GM23338 (cell line): Measurements from ENCODE around the gene SHISAL1.

ENCODE experiments used
- EZH2 ChIP-seq: fragments of 200-600 bp; sonication (generic); IDR thresholded peaks from one replicate; pipeline ENCODE4 v1.8.0; 2017; ENCODE audit warnings: antibody characterized with exemption, mild to moderate bottlenecking, low read depth; ENCODE audit not compliant: unreplicated experiment
- EZH2phosphoT487 ChIP-seq: fragments of 200-600 bp; sonication (generic); IDR thresholded peaks from one replicate; pipeline ENCODE4 v1.8.1; 2018; ENCODE audit warnings: antibody characterized with exemption; ENCODE audit not compliant: unreplicated experiment
- TF ChIP-seq, protein P1 (sequence below), 2 experiments: fragments of 200-600 bp in 1 of 2; sonication (generic) in 1 of 2; conservative IDR thresholded peaks; 2 replicates each; pipeline versions ENCODE4 v1.5.1 to v1.6.1; 2016 to 2017; ENCODE audit warnings: antibody characterized with exemption in 2 of 2, low read depth in 2 of 2, mild to moderate bottlenecking in 2 of 2, moderate library complexity in 1 of 2

DNA sequence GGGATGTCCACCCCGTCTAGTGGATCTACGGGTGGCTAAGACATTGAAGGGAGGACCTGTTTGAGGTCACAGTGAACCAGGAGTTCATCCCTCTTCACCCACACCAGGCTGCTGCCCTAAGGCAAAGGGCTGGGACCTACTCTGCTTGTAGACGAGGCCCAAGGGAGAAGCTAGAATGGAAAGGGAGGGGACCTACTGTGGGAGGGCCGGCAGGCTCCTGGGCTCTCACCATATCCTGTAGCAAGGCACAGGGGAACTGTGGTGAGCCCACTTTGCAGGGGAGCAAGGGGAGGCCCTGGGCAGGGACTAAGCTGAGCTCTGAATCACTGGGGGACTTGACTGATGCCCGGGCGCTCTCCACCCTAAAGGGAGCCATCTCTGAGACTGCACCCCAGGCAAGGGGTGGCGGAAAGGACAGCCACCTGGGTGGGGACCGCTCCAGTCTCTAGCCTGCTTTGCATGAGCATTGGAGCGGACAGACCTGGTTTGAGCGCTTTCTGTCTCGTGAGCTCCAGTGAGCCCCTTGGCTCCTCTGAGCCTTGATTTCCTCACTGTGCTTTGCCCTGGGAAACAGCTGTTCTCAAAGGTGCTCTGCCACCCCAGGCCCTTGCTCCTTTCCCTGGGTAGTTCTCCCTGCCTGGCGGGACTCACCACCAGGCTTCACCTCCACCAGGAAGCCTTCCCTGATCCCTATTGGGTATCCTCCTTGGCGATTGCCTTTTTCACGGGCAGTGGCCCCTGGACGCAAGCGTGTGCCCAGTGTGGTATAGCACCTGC lies 107.8 kb downstream of the SHISAL1 start:
- TF ChIP-seq, protein P1, sequence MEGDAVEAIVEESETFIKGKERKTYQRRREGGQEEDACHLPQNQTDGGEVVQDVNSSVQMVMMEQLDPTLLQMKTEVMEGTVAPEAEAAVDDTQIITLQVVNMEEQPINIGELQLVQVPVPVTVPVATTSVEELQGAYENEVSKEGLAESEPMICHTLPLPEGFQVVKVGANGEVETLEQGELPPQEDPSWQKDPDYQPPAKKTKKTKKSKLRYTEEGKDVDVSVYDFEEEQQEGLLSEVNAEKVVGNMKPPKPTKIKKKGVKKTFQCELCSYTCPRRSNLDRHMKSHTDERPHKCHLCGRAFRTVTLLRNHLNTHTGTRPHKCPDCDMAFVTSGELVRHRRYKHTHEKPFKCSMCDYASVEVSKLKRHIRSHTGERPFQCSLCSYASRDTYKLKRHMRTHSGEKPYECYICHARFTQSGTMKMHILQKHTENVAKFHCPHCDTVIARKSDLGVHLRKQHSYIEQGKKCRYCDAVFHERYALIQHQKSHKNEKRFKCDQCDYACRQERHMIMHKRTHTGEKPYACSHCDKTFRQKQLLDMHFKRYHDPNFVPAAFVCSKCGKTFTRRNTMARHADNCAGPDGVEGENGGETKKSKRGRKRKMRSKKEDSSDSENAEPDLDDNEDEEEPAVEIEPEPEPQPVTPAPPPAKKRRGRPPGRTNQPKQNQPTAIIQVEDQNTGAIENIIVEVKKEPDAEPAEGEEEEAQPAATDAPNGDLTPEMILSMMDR (conservative IDR thresholded peaks at IDR 0.05; ENCODE audit: low read depth in 2 of 2): no peak
- TF ChIP-seq EZH2: no peak
- no peak for TF ChIP-seq EZH2phosphoT487
